GM12878 (cell line): ENCODE results near the gene NTM. TPM values are rescaled to one million over a fixed set of nuclear protein-coding genes. Genes with fewer than 3 reads are reported as not detected.

Source experiments
- ATAC-seq: fragments of 200-7000 bp; cut with Tn5 transposase; 3 replicates; pipeline ENCODE4 v1.9.1; 2020; ENCODE audit warnings: mild to moderate bottlenecking, moderate library complexity
- BruUV-seq: library from RNA; stranded (reverse); fragments of 400-500 nt; replicated peaks from 2 replicates; lab custom pipeline; 2021; lab: Mats Ljungman, UMichigan
- CTCF ChIA-PET: fragments of 300-600 bp; sonication (Branson Sonifier 250); formaldehyde crosslinking; extraction: SDS; loops from one replicate; lab custom pipeline; 2021; ENCODE audit warnings: inconsistent platforms; lab: Yijun Ruan, JAX
- POLR2A ChIA-PET: fragments of 350-600 bp; formaldehyde crosslinking; extraction: SDS; loops from one replicate; lab custom pipeline; 2021; ENCODE audit warnings: inconsistent platforms; lab: Charles Lee
- RAD21 ChIA-PET: fragments of 300-600 bp; sonication (Branson Sonifier 250); formaldehyde crosslinking; loops from one replicate; lab custom pipeline; 2023; ENCODE audit warnings: antibody characterized with exemption; ENCODE audit not compliant: unreplicated experiment; lab: Charles Lee
- SMC1A ChIA-PET: fragments of 300-600 bp; sonication (Branson Sonifier 250); formaldehyde crosslinking; loops from one replicate; lab custom pipeline; 2023; ENCODE audit not compliant: unreplicated experiment, uncharacterized antibody; lab: Charles Lee
- DNase-seq: peaks from one replicate; pipeline ENCODE4 v3.0.0-alpha.2; 2011; ENCODE audit warnings: low read depth, low spot score
- FAIRE-seq: peaks from 3 replicates; lab custom pipeline; 2011; peaks lifted over from hg19 to GRCh38; lab: Jason Lieb, UNC
- H2AFZ ChIP-seq: 2 replicates; pipeline ENCODE4 v1.6.0; 2011; ENCODE audit warnings: low read depth, low read length, control low read depth; ENCODE audit not compliant: control insufficient read depth
- H3K27ac ChIP-seq: 2 replicates; pipeline ENCODE4 v1.5.1; 2011; ENCODE audit warnings: control low read depth; ENCODE audit not compliant: control insufficient read depth, insufficient read depth
- H3K27me3 ChIP-seq, 2 experiments: replicated peaks in 1 of 2; 2 replicates each; pipeline versions ENCODE4 v1.6.0 to v1.6.1; 2011; ENCODE audit warnings: low read length in 1 of 2; ENCODE audit not compliant: control insufficient read depth in 2 of 2, insufficient read depth in 2 of 2
- H3K36me3 ChIP-seq, 2 experiments: 2 replicates each; pipeline ENCODE4 v1.5.1; 2011; ENCODE audit warnings: low read length in 1 of 2; ENCODE audit not compliant: control insufficient read depth in 2 of 2, insufficient read depth in 2 of 2
- H3K4me1 ChIP-seq: 2 replicates; pipeline ENCODE4 v1.6.1; 2011; ENCODE audit warnings: mild to moderate bottlenecking, low read length, moderate library complexity, mixed read lengths; ENCODE audit not compliant: control insufficient read depth, insufficient read depth
- H3K4me2 ChIP-seq: 2 replicates; pipeline ENCODE4 v1.6.0; 2011; ENCODE audit warnings: control low read depth; ENCODE audit not compliant: control insufficient read depth, insufficient read depth
- H3K4me3 ChIP-seq: fragments of 200-600 bp; sonication (generic); 2 replicates; pipeline ENCODE4 v1.5.1; 2016
- H3K79me2 ChIP-seq: 2 replicates; pipeline ENCODE4 v1.6.0; 2011; ENCODE audit warnings: low read length; ENCODE audit not compliant: control insufficient read depth, insufficient read depth
- H3K9ac ChIP-seq: 2 replicates; pipeline ENCODE4 v1.8.0; 2011; ENCODE audit warnings: low read length, control low read depth, mixed read lengths; ENCODE audit not compliant: control insufficient read depth, insufficient read depth
- H3K9me3 ChIP-seq: replicated peaks from 3 replicates; pipeline ENCODE4 v1.5.1; 2011; ENCODE audit warnings: mild to moderate bottlenecking, low read length; ENCODE audit not compliant: control insufficient read depth, insufficient read depth
- H4K20me1 ChIP-seq: 2 replicates; pipeline ENCODE4 v1.6.0; 2011; ENCODE audit not compliant: control insufficient read depth, insufficient read depth
- BHLHE40 ChIP-seq, 2 experiments: fragments of 450-650 bp in 1 of 2; IDR thresholded peaks; 2 replicates each; pipeline ENCODE4 v1.6.1; 2011 to 2017; ENCODE audit warnings: low read depth in 2 of 2, borderline replicate concordance in 1 of 2, improper control_type of control experiment in 1 of 2, low read length in 1 of 2, mild to moderate bottlenecking in 1 of 2
- CBFB ChIP-seq: IDR thresholded peaks from 2 replicates; pipeline ENCODE4 v1.6.1; 2016; ENCODE audit warnings: antibody characterized with exemption, low read depth
- CREB1 ChIP-seq: IDR thresholded peaks from 2 replicates; pipeline ENCODE4 v1.6.1; 2012; ENCODE audit warnings: low read depth, mild to moderate bottlenecking, inconsistent platforms
- ELK1 ChIP-seq: IDR thresholded peaks from 2 replicates; pipeline ENCODE4 v1.6.1; 2012; ENCODE audit warnings: low read depth, low read length, improper control_type of control experiment
- FOS ChIP-seq: IDR thresholded peaks from 3 replicates; pipeline ENCODE4 v1.6.1; 2011; ENCODE audit warnings: borderline replicate concordance; ENCODE audit not compliant: insufficient read length; ENCODE audit errors: extremely low read depth
- KAT2A ChIP-seq: conservative IDR thresholded peaks from 2 replicates; pipeline ENCODE4 v1.6.1; 2011; ENCODE audit warnings: low read depth, low read length; ENCODE audit not compliant: control insufficient read depth
- MTA2 ChIP-seq: fragments of 450-650 bp; IDR thresholded peaks from 2 replicates; pipeline ENCODE4 v1.6.1; 2016; ENCODE audit warnings: low read depth, mild to moderate bottlenecking, moderate library complexity
- NR2C1 ChIP-seq: fragments of 450-650 bp; IDR thresholded peaks from 2 replicates; pipeline ENCODE4 v1.6.1; 2017; ENCODE audit warnings: antibody characterized with exemption, mild to moderate bottlenecking, moderate library complexity
- SMC3 ChIP-seq: IDR thresholded peaks from 2 replicates; pipeline ENCODE4 v1.6.1; 2011; ENCODE audit warnings: low read length, improper control_type of control experiment, borderline replicate concordance
- ZBED1 ChIP-seq: IDR thresholded peaks from 2 replicates; pipeline ENCODE4 v1.6.1; 2016; ENCODE audit warnings: borderline replicate concordance
- ZBTB11 ChIP-seq: fragments of 450-650 bp; formaldehyde crosslinking; IDR thresholded peaks from 2 replicates; pipeline ENCODE4 v1.5.0; 2022; ENCODE audit warnings: mild to moderate bottlenecking, missing genetic modification characterization
- ZNF24 ChIP-seq: fragments of 450-650 bp; IDR thresholded peaks from 2 replicates; pipeline ENCODE4 v1.6.1; 2017; ENCODE audit warnings: antibody characterized with exemption, mild to moderate bottlenecking
- WGBS: methylation state at CpG from one replicate; pipeline ENCODE4 v1.1.6; 2016; ENCODE audit warnings: low lambda C conversion rate; ENCODE audit not compliant: insufficient replicate concordance, insufficient coverage; ENCODE audit errors: missing lambda C conversion rate; 5-methylcytosine and 5-hydroxymethylcytosine counted together
- in situ Hi-C: fragments of 300-500 bp; cut with MboI; formaldehyde crosslinking; loops from 9 replicates; pipeline ENCODE4 v1.14.3; 2018; ENCODE audit warnings: mixed read lengths
- intact Hi-C: fragments of 100-400 bp; cut with micrococcal nuclease; formaldehyde crosslinking; loops from one replicate; pipeline ENCODE4 v1.14.2; 2022; ENCODE audit not compliant: unreplicated experiment
- polyA plus RNA-seq, 11 experiments: library from polyadenylated mRNA; depleted of rRNA in 4 of 11; unstranded in 6 of 11; stranded (reverse) in 5 of 11; fragments of >200 nt; fragmentation: Nextera tagmentation in 4 of 11; fragmentation: Illumina TruSeq in 1 of 11; extraction: Ambion mirVana in 4 of 11; extraction: Trizol in 1 of 11; gene quantifications; 1 replicate in 1 of 11; 2 replicates in 10 of 11; pipeline versions ENCODE4 v1.2.1 to v1.2.3, GENCODE V29; 2011 to 2016; ENCODE audit warnings: inconsistent platforms in 2 of 11, missing spikeins in 2 of 11, low read depth in 1 of 11
- total RNA-seq, 4 experiments: library from RNA; depleted of rRNA in 3 of 4; stranded (reverse); fragments of >200 nt in 3 of 4; fragmentation: Illumina TruSeq in 1 of 4; extraction: Trizol in 1 of 4; gene quantifications; 2 replicates each; pipeline versions ENCODE4 v1.2.1 to v1.2.3, GENCODE V29; 2013 to 2021
- TF ChIP-seq, protein P1 (sequence below): fragments of 150-350 bp; IDR thresholded peaks from 2 replicates; pipeline ENCODE4 v1.6.1; 2016; ENCODE audit warnings: low read depth, low read length
- TF ChIP-seq, protein P2 (sequence below), 3 experiments: IDR thresholded peaks in 2 of 3; conservative IDR thresholded peaks in 1 of 3; 2 replicates each; pipeline ENCODE4 v1.5.1; 2011; ENCODE audit warnings: low read depth in 3 of 3, low read length in 3 of 3, mild to moderate bottlenecking in 3 of 3, control low read depth in 2 of 3, moderate library complexity in 2 of 3, inconsistent platforms in 1 of 3, mixed read lengths in 1 of 3; ENCODE audit not compliant: control insufficient read depth in 2 of 3, insufficient read depth in 1 of 3; ENCODE audit errors: extremely low read depth in 1 of 3

The NTM gene
- total and polyA plus RNA-seq, 10 of the 15 experiments (the other 5 are each of a cell fraction or from before 2014, with no cell fraction given): not detected

DNA sequence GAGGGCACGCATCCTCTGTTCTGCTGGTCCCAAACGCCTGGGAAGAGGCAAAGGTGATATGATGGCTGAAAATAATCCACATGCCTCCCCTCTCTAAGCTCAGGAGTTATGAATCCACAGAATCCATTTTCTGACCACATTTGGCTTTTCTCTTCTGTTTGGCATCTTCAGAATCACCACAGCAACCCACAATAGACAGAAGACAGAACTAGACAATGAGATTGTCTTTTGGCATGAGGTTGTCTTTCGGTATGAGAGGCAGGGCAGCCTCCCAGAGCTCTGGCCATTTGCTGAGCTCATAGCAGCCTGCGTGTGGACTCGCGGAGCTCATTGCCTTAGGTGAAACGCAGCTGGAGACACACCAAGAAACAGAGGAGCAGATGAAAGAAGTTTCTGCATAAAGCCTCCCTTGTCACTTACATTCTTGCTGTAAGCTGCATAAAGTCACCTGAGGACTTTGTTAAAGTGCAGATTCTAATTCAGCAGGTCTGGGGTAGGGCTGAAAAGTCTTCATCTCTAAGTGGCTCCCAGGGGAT is 868.0 kb downstream of the NTM start:
- FAIRE-seq (no peak), ATAC-seq (no peak), DNase-seq (no peak)
- no TSS peak for BruUV-seq
- Histone ChIP-seq H3K9me3 (no peaks in the 10 kb centered on the region), H3K36me3 (no peaks in the 10 kb centered on the region), H3K4me1 (no peaks in the 10 kb centered on the region), H3K4me3 (no peak overlapping the region), H3K27ac (no peak overlapping the region), H3K79me2 (no peaks in the 10 kb centered on the region), H3K4me2 (no peak overlapping the region), H2AFZ (no peak overlapping the region)
- in situ Hi-C loops (no loop called here), intact Hi-C loops (no loop called here)
- WGBS: 19% methylated on average over 7 of the region's 7 CpGs
- RAD21 ChIA-PET: no interaction called here
- SMC1A ChIA-PET: no interaction called here
- CTCF ChIA-PET: no interaction called here
- POLR2A ChIA-PET: no interaction called here
- TF ChIP-seq KAT2A (no peak), SMC3 (no peak), NR2C1 (no peak), BHLHE40 (IDR thresholded peaks at IDR 0.05; ENCODE audit: borderline replicate concordance in 1 of 2, low read depth in 2 of 2, low read length in 1 of 2) (no peak), ZBED1 (no peak), ELK1 (no peak), ZNF24 (no peak), CREB1 (no peak), MTA2 (no peak), CBFB (no peak), FOS (no peak), ZBTB11 (CRISPR knock-in tag) (no peak)
- TF ChIP-seq, protein P1, sequence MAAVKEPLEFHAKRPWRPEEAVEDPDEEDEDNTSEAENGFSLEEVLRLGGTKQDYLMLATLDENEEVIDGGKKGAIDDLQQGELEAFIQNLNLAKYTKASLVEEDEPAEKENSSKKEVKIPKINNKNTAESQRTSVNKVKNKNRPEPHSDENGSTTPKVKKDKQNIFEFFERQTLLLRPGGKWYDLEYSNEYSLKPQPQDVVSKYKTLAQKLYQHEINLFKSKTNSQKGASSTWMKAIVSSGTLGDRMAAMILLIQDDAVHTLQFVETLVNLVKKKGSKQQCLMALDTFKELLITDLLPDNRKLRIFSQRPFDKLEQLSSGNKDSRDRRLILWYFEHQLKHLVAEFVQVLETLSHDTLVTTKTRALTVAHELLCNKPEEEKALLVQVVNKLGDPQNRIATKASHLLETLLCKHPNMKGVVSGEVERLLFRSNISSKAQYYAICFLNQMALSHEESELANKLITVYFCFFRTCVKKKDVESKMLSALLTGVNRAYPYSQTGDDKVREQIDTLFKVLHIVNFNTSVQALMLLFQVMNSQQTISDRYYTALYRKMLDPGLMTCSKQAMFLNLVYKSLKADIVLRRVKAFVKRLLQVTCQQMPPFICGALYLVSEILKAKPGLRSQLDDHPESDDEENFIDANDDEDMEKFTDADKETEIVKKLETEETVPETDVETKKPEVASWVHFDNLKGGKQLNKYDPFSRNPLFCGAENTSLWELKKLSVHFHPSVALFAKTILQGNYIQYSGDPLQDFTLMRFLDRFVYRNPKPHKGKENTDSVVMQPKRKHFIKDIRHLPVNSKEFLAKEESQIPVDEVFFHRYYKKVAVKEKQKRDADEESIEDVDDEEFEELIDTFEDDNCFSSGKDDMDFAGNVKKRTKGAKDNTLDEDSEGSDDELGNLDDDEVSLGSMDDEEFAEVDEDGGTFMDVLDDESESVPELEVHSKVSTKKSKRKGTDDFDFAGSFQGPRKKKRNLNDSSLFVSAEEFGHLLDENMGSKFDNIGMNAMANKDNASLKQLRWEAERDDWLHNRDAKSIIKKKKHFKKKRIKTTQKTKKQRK: no peak
- TF ChIP-seq, protein P2, sequence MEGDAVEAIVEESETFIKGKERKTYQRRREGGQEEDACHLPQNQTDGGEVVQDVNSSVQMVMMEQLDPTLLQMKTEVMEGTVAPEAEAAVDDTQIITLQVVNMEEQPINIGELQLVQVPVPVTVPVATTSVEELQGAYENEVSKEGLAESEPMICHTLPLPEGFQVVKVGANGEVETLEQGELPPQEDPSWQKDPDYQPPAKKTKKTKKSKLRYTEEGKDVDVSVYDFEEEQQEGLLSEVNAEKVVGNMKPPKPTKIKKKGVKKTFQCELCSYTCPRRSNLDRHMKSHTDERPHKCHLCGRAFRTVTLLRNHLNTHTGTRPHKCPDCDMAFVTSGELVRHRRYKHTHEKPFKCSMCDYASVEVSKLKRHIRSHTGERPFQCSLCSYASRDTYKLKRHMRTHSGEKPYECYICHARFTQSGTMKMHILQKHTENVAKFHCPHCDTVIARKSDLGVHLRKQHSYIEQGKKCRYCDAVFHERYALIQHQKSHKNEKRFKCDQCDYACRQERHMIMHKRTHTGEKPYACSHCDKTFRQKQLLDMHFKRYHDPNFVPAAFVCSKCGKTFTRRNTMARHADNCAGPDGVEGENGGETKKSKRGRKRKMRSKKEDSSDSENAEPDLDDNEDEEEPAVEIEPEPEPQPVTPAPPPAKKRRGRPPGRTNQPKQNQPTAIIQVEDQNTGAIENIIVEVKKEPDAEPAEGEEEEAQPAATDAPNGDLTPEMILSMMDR (IDR thresholded peaks at IDR 0.05 in 2 of 3, conservative IDR thresholded peaks at IDR 0.05 in 1 of 3; ENCODE audit: control insufficient read depth in 2 of 3, extremely low read depth in 1 of 3, insufficient read depth in 1 of 3, low read depth in 3 of 3, low read length in 3 of 3): no peak
- TF ChIP-seq, all 136 proteins: peak for 0
- H3K9ac ChIP-seq: no peak overlapping the region
- no peaks in the 10 kb centered on the region for H4K20me1 ChIP-seq
- H3K27me3 ChIP-seq: peaks cover 0 to 4% of the 10 kb centered on the region in 2 experiments; a peak in 1 of 4 replicates
